Endodermal cell (in vitro differentiated cells): ENCODE measurements around the gene CCDC34. TPM values are rescaled to one million over a fixed set of nuclear protein-coding genes. Genes with fewer than 3 reads are reported as not detected.

Source experiments
- DNase-seq: peaks from one replicate; pipeline ENCODE4 v3.0.0-alpha.2; 2017
- H3K27ac ChIP-seq: 2 replicates; pipeline ENCODE4 v1.5.1; 2013; ENCODE audit warnings: mild to moderate bottlenecking, low read depth, low read length, moderate library complexity
- H3K27me3 ChIP-seq: 2 replicates; pipeline ENCODE4 v1.6.1; 2013; ENCODE audit warnings: mild to moderate bottlenecking, low read length, moderate library complexity; ENCODE audit not compliant: insufficient read depth, control insufficient read depth, poor library complexity, severe bottlenecking
- H3K36me3 ChIP-seq: 2 replicates; pipeline ENCODE4 v1.7.0; 2013; ENCODE audit warnings: mild to moderate bottlenecking, low read length, moderate library complexity; ENCODE audit not compliant: control insufficient read depth, insufficient read depth
- H3K4me1 ChIP-seq: one replicate; pipeline ENCODE4 v1.7.0; 2013; ENCODE audit warnings: low read length; ENCODE audit not compliant: control insufficient read depth, insufficient read depth
- H3K4me3 ChIP-seq: 2 replicates; pipeline ENCODE4 v1.5.1; 2013; ENCODE audit warnings: mild to moderate bottlenecking, low read length, moderate library complexity
- H3K9ac ChIP-seq: 2 replicates; pipeline ENCODE4 v1.6.1; 2013; ENCODE audit warnings: mild to moderate bottlenecking, low read length, moderate library complexity; ENCODE audit not compliant: poor library complexity, severe bottlenecking; ENCODE audit errors: extremely low read depth
- H3K9me3 ChIP-seq: 2 replicates; pipeline ENCODE4 v1.6.1; 2013; ENCODE audit warnings: mild to moderate bottlenecking, low read length, moderate library complexity; ENCODE audit not compliant: control insufficient read depth
- H3K27ac Mint-ChIP-seq: 2 replicates; pipeline ENCODE4 v1.8.0; 2020; ENCODE audit warnings: mixed read lengths
- H3K27me3 Mint-ChIP-seq: 2 replicates; pipeline ENCODE4 v1.8.0; 2021; ENCODE audit warnings: mild to moderate bottlenecking, mixed read lengths; ENCODE audit not compliant: insufficient read depth
- H3K36me3 Mint-ChIP-seq: 2 replicates; pipeline ENCODE4 v1.8.0; 2020; ENCODE audit warnings: low read depth, mixed read lengths
- H3K4me1 Mint-ChIP-seq: 2 replicates; pipeline ENCODE4 v1.8.0; 2020; ENCODE audit warnings: mixed read lengths
- H3K4me3 Mint-ChIP-seq: 2 replicates; pipeline ENCODE4 v1.8.0; 2020; ENCODE audit warnings: mild to moderate bottlenecking, moderate library complexity, mixed read lengths
- H3K9me3 Mint-ChIP-seq: 2 replicates; pipeline ENCODE4 v1.8.0; 2020; ENCODE audit warnings: mild to moderate bottlenecking, mixed read lengths
- WGBS, 2 experiments: methylation state at CpG; one replicate each; pipeline versions ENCODE4 v1.1.5 to v1.1.7; 2013; ENCODE audit warnings: missing lambda C conversion rate in 2 of 2, mixed read lengths in 1 of 2; ENCODE audit not compliant: insufficient coverage in 1 of 2, insufficient read length in 1 of 2; 5-methylcytosine and 5-hydroxymethylcytosine counted together
- total RNA-seq, 2 donors: library from RNA; stranded (reverse); fragmentation: NEBNext Ultra II Directional in 1 of 2; extraction: Animal tissue kit (Norgen Biotek cat#: 25700) in 1 of 2; gene quantifications; 2 replicates in 1 of 2; 3 replicates in 1 of 2; pipeline ENCODE4 v1.2.1, GENCODE V29; 2021
- TF ChIP-seq, protein P1 (sequence below): fragments of 200-600 bp; sonication (generic); conservative IDR thresholded peaks from 2 replicates; pipeline ENCODE4 v1.5.0; 2021; ENCODE audit warnings: antibody characterized with exemption, mild to moderate bottlenecking

CCDC34 gene
- total RNA-seq, 2 donors from 2014 or later = 26.2 to 38.1 TPM

DNA sequence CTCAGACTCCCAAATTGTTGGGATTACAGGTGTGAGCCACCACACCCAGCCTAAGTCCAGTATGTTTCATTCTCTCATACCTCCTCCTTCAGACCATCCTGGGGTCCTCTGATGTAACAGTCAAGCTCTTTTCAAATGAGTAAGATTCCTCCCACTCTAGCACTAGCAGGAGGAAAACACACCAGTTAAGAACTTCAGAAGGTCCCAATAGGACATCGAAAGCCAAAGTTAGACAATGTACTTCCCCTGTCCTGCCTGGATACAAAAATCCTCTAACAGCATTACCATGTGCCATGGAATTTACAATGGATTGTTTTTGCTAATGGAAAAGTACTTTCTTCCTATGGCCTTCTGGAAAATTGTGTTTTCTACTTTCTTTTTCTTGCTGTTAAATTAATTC, 67.1 kb downstream of the CCDC34 start:
- Mint-ChIP-seq H3K4me1 (peaks cover 25% of the 10 kb centered on the region), H3K36me3 (peaks cover 11% of the 10 kb centered on the region), H3K9me3 (peaks cover 23% of the 10 kb centered on the region), H3K27ac (no peak overlapping the region), H3K27me3 (no peaks in the 10 kb centered on the region), H3K4me3 (no peak overlapping the region)
- no peak for DNase-seq
- H3K27ac ChIP-seq = no peak overlapping the region
- 100% methylated on average over 1 of the region's 1 CpG for WGBS, 2 experiments
- H3K9ac ChIP-seq = no peak overlapping the region
- no peak overlapping the region for H3K4me3 ChIP-seq
- H3K36me3 ChIP-seq = no peaks in the 10 kb centered on the region
- H3K4me1 ChIP-seq = peaks cover 13% of the 10 kb centered on the region
- TF ChIP-seq, protein P1, sequence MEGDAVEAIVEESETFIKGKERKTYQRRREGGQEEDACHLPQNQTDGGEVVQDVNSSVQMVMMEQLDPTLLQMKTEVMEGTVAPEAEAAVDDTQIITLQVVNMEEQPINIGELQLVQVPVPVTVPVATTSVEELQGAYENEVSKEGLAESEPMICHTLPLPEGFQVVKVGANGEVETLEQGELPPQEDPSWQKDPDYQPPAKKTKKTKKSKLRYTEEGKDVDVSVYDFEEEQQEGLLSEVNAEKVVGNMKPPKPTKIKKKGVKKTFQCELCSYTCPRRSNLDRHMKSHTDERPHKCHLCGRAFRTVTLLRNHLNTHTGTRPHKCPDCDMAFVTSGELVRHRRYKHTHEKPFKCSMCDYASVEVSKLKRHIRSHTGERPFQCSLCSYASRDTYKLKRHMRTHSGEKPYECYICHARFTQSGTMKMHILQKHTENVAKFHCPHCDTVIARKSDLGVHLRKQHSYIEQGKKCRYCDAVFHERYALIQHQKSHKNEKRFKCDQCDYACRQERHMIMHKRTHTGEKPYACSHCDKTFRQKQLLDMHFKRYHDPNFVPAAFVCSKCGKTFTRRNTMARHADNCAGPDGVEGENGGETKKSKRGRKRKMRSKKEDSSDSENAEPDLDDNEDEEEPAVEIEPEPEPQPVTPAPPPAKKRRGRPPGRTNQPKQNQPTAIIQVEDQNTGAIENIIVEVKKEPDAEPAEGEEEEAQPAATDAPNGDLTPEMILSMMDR = no peak
- H3K27me3 ChIP-seq = no peaks in the 10 kb centered on the region
- peaks cover 24% of the 10 kb centered on the region for H3K9me3 ChIP-seq

- H3K9ac ChIP-seq = no peak overlapping the region
Measured at GRCh38 chr11:27294654-27295053, 68.4 kb downstream of the CCDC34 start.

DNA sequence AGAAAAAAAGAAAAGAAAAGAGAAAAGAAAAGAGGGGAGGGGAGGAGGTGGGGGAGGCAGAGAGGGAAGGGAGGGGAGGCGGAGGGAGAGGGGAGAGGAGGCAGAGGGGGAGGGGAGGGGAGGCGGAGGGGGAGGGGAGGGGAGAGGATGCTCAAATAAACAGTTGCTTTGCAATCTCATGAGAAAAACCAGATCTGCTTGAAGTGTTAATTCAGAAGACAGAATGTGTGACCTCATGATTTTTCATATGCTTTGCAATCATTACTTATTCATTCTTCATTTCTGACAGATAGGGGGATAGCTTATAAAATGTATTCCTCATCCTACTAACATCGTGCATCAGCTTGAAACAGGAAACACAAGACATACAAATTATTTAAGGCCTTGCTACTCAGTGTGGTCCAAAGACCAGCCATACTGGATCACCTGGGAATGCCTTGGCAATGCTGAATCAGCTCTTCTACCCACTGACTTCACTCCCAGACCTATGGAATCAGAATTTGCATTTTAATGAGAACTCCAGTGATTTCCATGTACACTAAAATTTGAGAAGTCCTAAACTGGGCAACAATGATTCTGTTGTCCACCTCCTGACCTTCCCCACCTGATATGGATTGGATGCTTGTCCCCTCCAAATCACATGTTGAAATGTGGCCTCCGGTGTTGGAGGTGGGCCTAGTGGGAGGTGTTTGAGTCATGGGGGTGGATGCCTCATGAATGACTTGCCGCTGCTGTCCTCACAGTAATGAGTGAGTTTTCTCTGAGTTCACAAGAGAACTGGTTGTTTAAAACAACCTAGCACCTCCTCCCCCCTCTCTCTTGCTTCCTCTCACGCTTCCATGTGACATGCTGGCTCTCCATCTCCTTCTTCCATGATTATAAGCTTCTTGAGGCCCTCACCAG, 69.2 kb downstream of the CCDC34 start:
- Histone ChIP-seq H3K4me1 (peaks cover 13% of the 10 kb centered on the region), H3K9ac (no peak overlapping the region), H3K27me3 (no peaks in the 10 kb centered on the region), H3K27ac (no peak overlapping the region), H3K36me3 (no peaks in the 10 kb centered on the region), H3K9me3 (peaks cover 41% of the 10 kb centered on the region), H3K4me3 (no peak overlapping the region)
- 93% methylated on average over 4 of the region's 6 CpGs; no CpG with 5 or more reads in 1 of the 2 experiments for WGBS, 2 experiments
- H3K36me3 Mint-ChIP-seq = peaks cover 10% of the 10 kb centered on the region
- TF ChIP-seq, protein P1 = no peak
- H3K4me1 Mint-ChIP-seq = peaks cover 25% of the 10 kb centered on the region
- H3K27ac Mint-ChIP-seq = no peak overlapping the region
- H3K4me3 Mint-ChIP-seq = no peak overlapping the region
- no peaks in the 10 kb centered on the region for H3K27me3 Mint-ChIP-seq
- peaks cover 35% of the 10 kb centered on the region for H3K9me3 Mint-ChIP-seq
- DNase-seq = no peak

More at GRCh38 chr11:27294654-27295053, 68.4 kb downstream of the CCDC34 start:
- peaks cover 13% of the 10 kb centered on the region for H3K4me1 ChIP-seq
- DNase-seq = no peak
- Mint-ChIP-seq H3K9me3 (peaks cover 33% of the 10 kb centered on the region), H3K4me1 (peaks cover 25% of the 10 kb centered on the region), H3K4me3 (no peak overlapping the region), H3K36me3 (peaks cover 10% of the 10 kb centered on the region), H3K27ac (no peak overlapping the region), H3K27me3 (no peaks in the 10 kb centered on the region)
- no peaks in the 10 kb centered on the region for H3K27me3 ChIP-seq
- H3K9me3 ChIP-seq = peaks cover 36% of the 10 kb centered on the region
- no peak overlapping the region for H3K4me3 ChIP-seq
- 61 to 100% methylated on average over 1 to 4 of the region's 4 CpGs for WGBS, 2 experiments
- no peaks in the 10 kb centered on the region for H3K36me3 ChIP-seq
- H3K27ac ChIP-seq = no peak overlapping the region
- TF ChIP-seq, protein P1 = no peak
